Activated T-helper 17 cell treated with anti-CD3 and anti-CD28 coated beads, Interleukin-2, amount 50 U/mL, for 72 hours (primary cell): ENCODE measurements around the gene NELFE. TPM values are rescaled to one million over a fixed set of nuclear protein-coding genes. Genes with fewer than 3 reads are reported as not detected.

Experiments used
- ATAC-seq: fragments of 150-1000 bp; cut with Tn5 transposase; replicated peaks from 2 replicates; pipeline ENCODE4 v1.10.0; 2021; ENCODE audit warnings: mild to moderate bottlenecking, moderate library complexity
- H3K27ac Mint-ChIP-seq: one replicate; pipeline ENCODE4 v1.8.0; 2022; ENCODE audit warnings: mixed read lengths
- H3K27me3 Mint-ChIP-seq: one replicate; pipeline ENCODE4 v1.8.0; 2022; ENCODE audit warnings: mixed read lengths
- H3K36me3 Mint-ChIP-seq: one replicate; pipeline ENCODE4 v1.8.0; 2022; ENCODE audit warnings: low read depth, mild to moderate bottlenecking, mixed read lengths
- H3K4me1 Mint-ChIP-seq: one replicate; pipeline ENCODE4 v1.8.0; 2022; ENCODE audit warnings: mixed read lengths
- H3K4me3 Mint-ChIP-seq: one replicate; pipeline ENCODE4 v1.8.0; 2022; ENCODE audit warnings: mild to moderate bottlenecking, mixed read lengths
- H3K9me3 Mint-ChIP-seq: one replicate; pipeline ENCODE4 v1.8.0; 2022; ENCODE audit warnings: mixed read lengths
- total RNA-seq, 2 donors: library from RNA; stranded (reverse); gene quantifications; one replicate each; pipeline ENCODE4 v1.2.3, GENCODE V29; 2022

NELFE gene
- total RNA-seq, 2 donors from 2014 or later: 50.3 to 63.6 TPM

DNA sequence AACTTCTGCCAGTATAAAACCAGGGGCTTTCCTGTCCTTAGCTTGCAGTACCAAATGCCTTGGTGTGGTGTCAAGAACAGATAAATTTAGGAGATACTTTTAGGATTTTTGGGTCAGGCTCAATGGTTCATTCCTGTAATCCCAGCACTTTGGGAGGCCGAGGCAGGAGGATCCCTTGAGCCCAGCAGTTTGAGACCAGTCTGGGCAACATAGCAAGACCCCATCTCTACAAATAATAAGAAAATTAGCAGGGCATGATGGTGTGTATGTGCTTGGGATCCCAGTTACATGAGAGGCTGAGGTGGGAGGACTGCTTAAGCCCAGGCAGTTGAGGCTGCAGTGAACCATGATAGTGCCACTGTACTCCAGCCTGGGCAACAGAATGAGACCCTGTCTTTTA lies 53.7 kb downstream of the NELFE start:
- Mint-ChIP-seq H3K27ac (no peak overlapping the region), H3K9me3 (no peaks in the 10 kb centered on the region), H3K27me3 (peaks cover 4% of the 10 kb centered on the region), H3K4me3 (no peak overlapping the region), H3K4me1 (peaks cover 14% of the 10 kb centered on the region), H3K36me3 (no peaks in the 10 kb centered on the region)
- ATAC-seq: no peak

GRCh38 chr6:31903957-31904356 lies 54.8 kb downstream of the NELFE start:
- Mint-ChIP-seq H3K4me1 (peaks cover 22% of the 10 kb centered on the region), H3K27me3 (peaks cover 4% of the 10 kb centered on the region), H3K36me3 (peaks cover 7% of the 10 kb centered on the region), H3K9me3 (no peaks in the 10 kb centered on the region), H3K27ac (no peak overlapping the region), H3K4me3 (no peak overlapping the region)
- no peak for ATAC-seq

Other genes with a start within 250 kb of the NELFE start
- not detected for gene LY6G6D, start 243.6 kb downstream of the NELFE start, total RNA-seq
- gene LY6G6C, start 237.2 kb downstream of the NELFE start, total RNA-seq: under 1 TPM in 1 of 2 donors, not detected in 1; 0.64 TPM
- gene MPIG6B, start 235.6 kb downstream of the NELFE start, total RNA-seq: not detected
- 10 to 100 TPM in 1 of 2 donors, 1 to 10 TPM in 1; 9.4 to 23.8 TPM for gene DDAH2, start 229.7 kb downstream of the NELFE start, total RNA-seq
- gene CLIC1, start 222.4 kb downstream of the NELFE start, total RNA-seq: 100 to 1,000 TPM; 406 to 482 TPM
- gene MSH5, start 219.0 kb downstream of the NELFE start, total RNA-seq: 10 to 100 TPM; 78.9 to 82.6 TPM
- 10 to 100 TPM; 12.1 to 18.9 TPM for gene SAPCD1, start 196.3 kb downstream of the NELFE start, total RNA-seq
- gene VWA7, start 181.6 kb downstream of the NELFE start, total RNA-seq: 1 to 10 TPM; 2.9 to 4.2 TPM
- 100 to 1,000 TPM in 1 of 2 donors, 10 to 100 TPM in 1; 75.3 to 134 TPM for gene VARS1, start 163.2 kb downstream of the NELFE start, total RNA-seq
- 100 to 1,000 TPM in 1 of 2 donors, 10 to 100 TPM in 1; 92.5 to 139 TPM for gene LSM2, start 152.0 kb downstream of the NELFE start, total RNA-seq
- 1 to 10 TPM; 2.7 to 2.9 TPM for gene HSPA1L, start 143.7 kb downstream of the NELFE start, total RNA-seq
- 100 to 1,000 TPM; 124 to 189 TPM for gene HSPA1A, start 143.4 kb downstream of the NELFE start, total RNA-seq
- 100 to 1,000 TPM in 1 of 2 donors, 10 to 100 TPM in 1; 78.4 to 118 TPM for gene HSPA1B, start 131.2 kb downstream of the NELFE start, total RNA-seq
- gene NEU1, start 96.2 kb downstream of the NELFE start, total RNA-seq: 10 to 100 TPM; 19.3 to 22.3 TPM
- gene SLC44A4, start 80.0 kb downstream of the NELFE start, total RNA-seq: under 1 TPM in 1 of 2 donors, not detected in 1; 0.39 TPM
- 10 to 100 TPM; 41.2 to 55.3 TPM for gene EHMT2, start 61.3 kb downstream of the NELFE start, total RNA-seq
- 1 to 10 TPM; 1.6 to 3.0 TPM for gene ZBTB12, start 56.9 kb downstream of the NELFE start, total RNA-seq
- 1 to 10 TPM in 1 of 2 donors, under 1 TPM in 1; 0.58 to 4.7 TPM for gene C2, start 31.3 kb downstream of the NELFE start, total RNA-seq
- gene CFB, start 12.9 kb downstream of the NELFE start, total RNA-seq: 1 to 10 TPM in 1 of 2 donors, not detected in 1; 1.5 TPM
- 10 to 100 TPM; 86.5 to 92.9 TPM for gene SKIC2, start 204 bp upstream of the NELFE start, total RNA-seq
- gene DXO, start 13.2 kb upstream of the NELFE start, total RNA-seq: 10 to 100 TPM; 14.9 to 16.9 TPM
- 1 to 10 TPM; 6.5 to 6.9 TPM for gene C4A, start 23.1 kb upstream of the NELFE start, total RNA-seq
- gene C4B, start 55.8 kb upstream of the NELFE start, total RNA-seq: 1 to 10 TPM; 5.9 to 6.1 TPM
- gene CYP21A2, start 79.4 kb upstream of the NELFE start, total RNA-seq: under 1 TPM; 0.16 to 0.91 TPM
- gene TNXB, start 150.4 kb upstream of the NELFE start, total RNA-seq: 10 to 100 TPM in 1 of 2 donors, 1 to 10 TPM in 1; 7.2 to 26.8 TPM
- gene ATF6B, start 169.3 kb upstream of the NELFE start, total RNA-seq: 10 to 100 TPM; 73.4 to 99.9 TPM
- gene FKBPL, start 171.3 kb upstream of the NELFE start, total RNA-seq: 1 to 10 TPM; 7.4 to 9.3 TPM
- under 1 TPM; 0.17 to 0.29 TPM for gene PRRT1, start 193.0 kb upstream of the NELFE start, total RNA-seq
- gene PPT2, start 195.2 kb upstream of the NELFE start, total RNA-seq: 10 to 100 TPM; 10.5 to 18.0 TPM
- gene EGFL8, start 205.6 kb upstream of the NELFE start, total RNA-seq: 10 to 100 TPM in 1 of 2 donors, 1 to 10 TPM in 1; 6.7 to 10.1 TPM
- gene AGPAT1, start 217.1 kb upstream of the NELFE start, total RNA-seq: 10 to 100 TPM; 26.8 to 37.5 TPM
- 10 to 100 TPM; 46.0 to 64.5 TPM for gene RNF5, start 219.4 kb upstream of the NELFE start, total RNA-seq
- 10 to 100 TPM; 19.3 to 50.2 TPM for gene AGER, start 225.3 kb upstream of the NELFE start, total RNA-seq
- gene PBX2, start 231.2 kb upstream of the NELFE start, total RNA-seq: 100 to 1,000 TPM in 1 of 2 donors, 10 to 100 TPM in 1; 53.0 to 135 TPM
- 100 to 1,000 TPM; 136 to 227 TPM for gene GPSM3, start 233.7 kb upstream of the NELFE start, total RNA-seq